Pulmonary artery endothelial cell (primary cell): ENCODE measurements around the gene SPDYC. TPM values are rescaled to one million over a fixed set of nuclear protein-coding genes. Genes with fewer than 3 reads are reported as not detected.

ENCODE experiments used
- DNase-seq: peaks from one replicate; pipeline ENCODE4 v3.0.0-alpha.2; 2011; ENCODE audit warnings: low read depth, low spot score
- total RNA-seq: library from RNA; depleted of rRNA; stranded (reverse); fragments of >200 nt; gene quantifications from 2 replicates; pipeline ENCODE4 v1.2.3, GENCODE V29; 2014

The SPDYC gene
- total RNA-seq, 1 donor from 2014 or later, result not detected

- DNase-seq, result no peak
Measured at GRCh38 chr11:65206441-65206841, 36.4 kb downstream of the SPDYC start.

- no peak for DNase-seq
Measured at GRCh38 chr11:65206901-65207300, 36.9 kb downstream of the SPDYC start.

- no peak for DNase-seq
Measured at GRCh38 chr11:65207918-65208784, 38.1 kb downstream of the SPDYC start.

- no peak for DNase-seq
Measured at GRCh38 chr11:65208785-65209710, 39.0 kb downstream of the SPDYC start.

GRCh38 chr11:65209711-65210360 is 39.8 kb downstream of the SPDYC start:
- no peak for DNase-seq

GRCh38 chr11:65210361-65210731 is 40.3 kb downstream of the SPDYC start:
- DNase-seq, result no peak

GRCh38 chr11:65210748-65211147 is 40.7 kb downstream of the SPDYC start:
- DNase-seq, result no peak

GRCh38 chr11:65211293-65212105 is 41.5 kb downstream of the SPDYC start:
- DNase-seq, result no peak

GRCh38 chr11:65212226-65212801 is 42.3 kb downstream of the SPDYC start:
- DNase-seq, result no peak

GRCh38 chr11:65213322-65214211 is 43.5 kb downstream of the SPDYC start:
- no peak for DNase-seq

- no peak for DNase-seq
Measured at GRCh38 chr11:65214212-65214845, 44.3 kb downstream of the SPDYC start.

GRCh38 chr11:65215441-65216076 is 45.5 kb downstream of the SPDYC start:
- DNase-seq, result no peak

- DNase-seq, result no peak
Measured at GRCh38 chr11:65216830-65217229, 46.8 kb downstream of the SPDYC start.

- no peak for DNase-seq
Measured at GRCh38 chr11:65217441-65218423, 47.7 kb downstream of the SPDYC start.

GRCh38 chr11:65218446-65218845 is 48.4 kb downstream of the SPDYC start:
- no peak for DNase-seq

- DNase-seq, result no peak
Measured at GRCh38 chr11:65219930-65220213, 49.8 kb downstream of the SPDYC start.

GRCh38 chr11:65221026-65221425 is 51.0 kb downstream of the SPDYC start:
- DNase-seq, result no peak
